ENCODE results near the gene ABHD8. TPM values are rescaled to one million over a fixed set of nuclear protein-coding genes. Genes with fewer than 3 reads are reported as not detected.

Gene ABHD8
- total RNA-seq, 2 donors from 2014 or later: 20.1 to 21.6 TPM

DNA sequence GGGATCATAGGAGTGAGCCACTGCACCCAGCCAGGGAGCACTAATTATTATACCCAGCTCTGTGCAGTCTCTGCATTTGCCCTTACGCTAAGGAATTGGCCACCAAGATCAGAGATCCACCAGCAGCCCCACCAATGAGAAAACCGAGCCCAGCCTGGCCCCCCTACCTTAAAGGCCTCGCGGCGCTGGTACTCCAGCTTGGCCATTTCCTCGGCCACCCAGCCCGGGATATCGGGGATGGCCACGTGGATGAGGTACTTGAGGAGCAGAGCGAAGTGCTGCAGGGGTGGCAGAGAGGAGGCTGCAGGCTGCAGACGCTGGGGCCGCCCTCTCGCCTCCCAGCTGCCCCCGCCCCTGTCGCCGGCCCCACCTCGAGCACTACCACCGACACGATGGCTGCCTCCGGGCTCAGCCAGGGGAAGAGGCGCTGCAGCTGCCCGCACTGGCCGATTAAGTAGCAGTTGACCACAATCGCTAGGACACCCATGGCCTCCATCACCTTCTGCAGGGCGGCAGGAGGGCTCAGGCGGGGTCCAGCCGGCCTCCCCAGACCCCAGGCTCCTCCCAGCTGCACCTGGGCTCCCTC, 23.9 kb upstream of the ABHD8 start:
- no peak for DNase-seq (ENCODE audit: low spot score)
- WGBS: 90% methylated on average over 15 of the region's 27 CpGs
- no peaks in the 10 kb centered on the region for H3K27me3 ChIP-seq (replicated peaks; ENCODE audit: insufficient read depth)
- H3K4me1 ChIP-seq (replicated peaks): peaks cover 9% of the 10 kb centered on the region
- TF ChIP-seq CTCF (IDR thresholded peaks at IDR 0.05): no peak
- no peak for TF ChIP-seq POLR2AphosphoS5 (IDR thresholded peaks at IDR 0.05)
- no peak for TF ChIP-seq POLR2A (IDR thresholded peaks at IDR 0.05)
- intact Hi-C loops (cut with DNase I): no loop called here
- no peaks in the 10 kb centered on the region for H3K36me3 ChIP-seq
- H3K9me3 ChIP-seq: no peaks in the 10 kb centered on the region
- no peak overlapping the region for H3K4me3 ChIP-seq
- H3K27ac ChIP-seq: peak overlapping the region; percentile 81 to 91

GRCh38 chr19:17326595-17326966, 23.4 kb upstream of the ABHD8 start:
- TF ChIP-seq POLR2A (IDR thresholded peaks at IDR 0.05) (no peak), CTCF (IDR thresholded peaks at IDR 0.05) (no peak), POLR2AphosphoS5 (IDR thresholded peaks at IDR 0.05) (no peak)
- Histone ChIP-seq H3K4me3 (no peak overlapping the region), H3K36me3 (no peaks in the 10 kb centered on the region), H3K9me3 (no peaks in the 10 kb centered on the region), H3K4me1 (replicated peaks) (peaks cover 9% of the 10 kb centered on the region), H3K27ac (no peak overlapping the region), H3K27me3 (replicated peaks; ENCODE audit: insufficient read depth) (no peaks in the 10 kb centered on the region)
- no peak for DNase-seq (ENCODE audit: low spot score)
- intact Hi-C loops (cut with DNase I): no loop called here
- WGBS: 73% methylated on average over 11 of the region's 11 CpGs

DNA sequence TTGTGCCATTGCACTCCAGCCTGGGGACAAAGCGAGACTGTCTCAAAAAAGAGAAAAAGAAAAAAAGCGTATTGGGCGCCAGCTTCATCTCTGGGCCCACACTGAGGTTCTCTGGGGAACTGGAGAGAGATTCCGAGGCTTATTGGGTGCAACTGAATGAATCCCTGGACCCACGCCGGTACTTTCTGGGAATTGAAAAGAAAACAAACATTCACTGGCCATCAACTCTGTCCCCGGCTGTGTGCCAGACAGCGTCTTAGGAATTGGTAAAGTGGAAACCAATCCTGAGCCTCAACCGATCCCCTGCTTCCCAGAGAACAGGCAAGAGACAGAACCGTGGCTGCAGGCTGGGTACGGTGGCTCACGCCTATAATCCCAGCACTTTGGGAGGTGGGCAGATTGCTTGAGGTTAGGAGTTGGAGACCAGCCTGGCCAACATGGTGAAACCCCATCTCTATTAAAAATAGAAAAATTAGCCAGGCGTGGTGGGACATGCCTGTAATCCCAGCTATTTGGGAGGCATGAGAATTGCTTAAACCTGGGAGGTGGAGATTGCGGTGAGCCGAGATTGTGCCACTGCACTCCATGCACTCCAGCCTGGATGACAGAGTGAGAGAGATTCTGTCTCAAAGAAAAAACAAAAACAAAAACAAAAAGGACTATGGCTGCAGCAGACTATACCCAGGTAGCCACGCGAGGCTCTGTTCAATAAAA, 22.8 kb upstream of the ABHD8 start:
- Histone ChIP-seq H3K27me3 (replicated peaks; ENCODE audit: insufficient read depth) (no peaks in the 10 kb centered on the region), H3K36me3 (no peaks in the 10 kb centered on the region), H3K4me1 (replicated peaks) (peaks cover 9% of the 10 kb centered on the region), H3K4me3 (no peak overlapping the region), H3K27ac (peak overlapping the region; percentile 16 to 20), H3K9me3 (no peaks in the 10 kb centered on the region)
- 40% methylated on average over 17 of the region's 17 CpGs for WGBS
- intact Hi-C loops (cut with DNase I): no loop called here
- no peak for TF ChIP-seq POLR2A (IDR thresholded peaks at IDR 0.05)
- peak; percentile 58 for TF ChIP-seq POLR2AphosphoS5 (IDR thresholded peaks at IDR 0.05)
- no peak for TF ChIP-seq CTCF (IDR thresholded peaks at IDR 0.05)
- DNase-seq (ENCODE audit: low spot score): peak; percentile 67

GRCh38 chr19:17325133-17325532, 21.9 kb upstream of the ABHD8 start:
- no peak overlapping the region for H3K27ac ChIP-seq
- peaks cover 9% of the 10 kb centered on the region for H3K4me1 ChIP-seq (replicated peaks)
- H3K9me3 ChIP-seq: no peaks in the 10 kb centered on the region
- no peaks in the 10 kb centered on the region for H3K27me3 ChIP-seq (replicated peaks; ENCODE audit: insufficient read depth)
- TF ChIP-seq CTCF (IDR thresholded peaks at IDR 0.05) (no peak), POLR2AphosphoS5 (IDR thresholded peaks at IDR 0.05) (no peak), POLR2A (IDR thresholded peaks at IDR 0.05) (no peak)
- peaks cover 0 to 5% of the 10 kb centered on the region in 2 donors for H3K36me3 ChIP-seq
- intact Hi-C loops (cut with DNase I): no loop called here
- no peak for DNase-seq (ENCODE audit: low spot score)
- no peak overlapping the region for H3K4me3 ChIP-seq
- 95% methylated on average over 18 of the region's 20 CpGs for WGBS
